ENCODE results near the gene USPL1. TPM values are rescaled to one million over a fixed set of nuclear protein-coding genes. Genes with fewer than 3 reads are reported as not detected.
A peak's percentile ranks its signal among the peaks of the same experiment; 100 is the strongest.
"Not testable (repeated sequence)": the region's sequence is repeated elsewhere in the genome, so short reads cannot be mapped to it uniquely, and the experiment has no call there.

USPL1 gene
- total RNA-seq, 2 donors from 2014 or later = 17.8 to 18.2 TPM

DNA sequence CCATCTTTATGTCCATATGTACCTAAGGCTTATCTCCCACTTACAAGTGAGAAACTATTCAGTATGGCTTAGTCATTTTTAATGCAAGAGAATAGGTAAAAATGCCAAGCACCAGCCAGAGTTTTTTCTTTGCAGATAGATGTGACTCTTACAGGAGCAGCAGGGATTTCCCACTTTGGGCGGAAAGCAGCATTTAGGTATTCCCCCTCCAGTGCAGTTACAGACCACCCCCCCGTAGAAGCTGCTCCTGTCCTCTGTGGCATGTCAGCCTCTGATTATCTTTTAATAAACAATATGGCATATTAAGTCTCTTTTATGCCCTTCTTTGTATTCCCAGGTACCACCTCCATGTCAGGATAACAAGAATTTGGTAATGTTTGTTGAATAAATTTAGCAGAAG is 24.7 kb upstream of the USPL1 start:
- Mint-ChIP-seq H3K36me3 (ENCODE audit: insufficient read depth in 2 of 2) (no peaks in the 10 kb centered on the region), H3K4me1 (ENCODE audit: low read depth) (peaks cover 10% of the 10 kb centered on the region), H3K9me3 (no peaks in the 10 kb centered on the region), H3K27ac (no peak overlapping the region), H3K4me3 (no peak overlapping the region), H3K27me3 (ENCODE audit: low read depth) (no peaks in the 10 kb centered on the region)
- no peak for DNase-seq
- no peak for ATAC-seq (replicated peaks in 1 of 2)

DNA sequence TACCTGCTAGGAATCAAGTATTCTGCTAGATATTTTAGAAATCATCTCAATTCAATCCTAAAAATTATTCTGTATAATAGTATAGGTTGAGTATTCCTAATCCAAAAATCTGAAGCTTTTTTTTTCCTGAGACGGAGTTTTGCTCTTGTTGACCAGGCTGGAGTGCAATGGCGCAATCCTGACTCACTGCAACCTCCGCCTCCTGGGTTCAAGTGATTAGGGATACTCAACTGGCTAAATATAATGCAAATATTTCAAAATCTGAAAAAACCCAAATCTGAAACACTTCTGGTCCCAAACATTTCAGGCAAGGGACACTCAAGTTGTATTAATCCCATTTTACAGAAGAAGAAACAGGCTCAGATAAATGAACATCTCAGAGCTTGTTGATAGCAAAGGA is 17.2 kb upstream of the USPL1 start:
- Mint-ChIP-seq H3K27ac (no peak overlapping the region), H3K4me1 (ENCODE audit: low read depth) (peaks cover 5% of the 10 kb centered on the region), H3K4me3 (no peak overlapping the region), H3K9me3 (no peaks in the 10 kb centered on the region), H3K36me3 (ENCODE audit: insufficient read depth in 2 of 2) (no peaks in the 10 kb centered on the region), H3K27me3 (ENCODE audit: low read depth) (no peaks in the 10 kb centered on the region)
- DNase-seq (no peak), ATAC-seq (replicated peaks in 1 of 2) (no peak)

DNA sequence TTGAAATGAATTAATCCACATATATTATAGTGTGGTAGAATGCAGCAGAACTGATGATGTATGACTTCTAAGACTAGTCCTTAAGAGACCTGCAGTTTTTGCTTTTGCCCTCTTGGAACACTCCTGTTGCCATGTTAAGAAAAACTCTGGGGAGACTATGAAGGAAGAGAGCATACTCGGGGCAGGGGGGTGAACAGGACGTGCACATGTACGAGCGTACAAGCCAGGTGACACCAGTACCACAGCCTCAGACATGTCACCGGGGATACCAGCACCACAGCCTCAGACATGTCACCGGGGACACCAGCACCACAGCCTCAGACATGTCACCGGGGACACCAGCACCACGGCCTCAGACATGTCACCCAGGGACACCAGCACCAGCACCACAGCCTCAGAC is 15.9 kb upstream of the USPL1 start:
- H3K4me3 Mint-ChIP-seq = no peak overlapping the region
- peaks cover 5% of the 10 kb centered on the region for H3K4me1 Mint-ChIP-seq (ENCODE audit: low read depth)
- H3K27me3 Mint-ChIP-seq (ENCODE audit: low read depth) = no peaks in the 10 kb centered on the region
- DNase-seq (no peak), ATAC-seq (replicated peaks in 1 of 2) (no peak)
- H3K36me3 Mint-ChIP-seq (ENCODE audit: insufficient read depth in 2 of 2) = no peaks in the 10 kb centered on the region
- H3K27ac Mint-ChIP-seq = no peak overlapping the region
- no peaks in the 10 kb centered on the region for H3K9me3 Mint-ChIP-seq

DNA sequence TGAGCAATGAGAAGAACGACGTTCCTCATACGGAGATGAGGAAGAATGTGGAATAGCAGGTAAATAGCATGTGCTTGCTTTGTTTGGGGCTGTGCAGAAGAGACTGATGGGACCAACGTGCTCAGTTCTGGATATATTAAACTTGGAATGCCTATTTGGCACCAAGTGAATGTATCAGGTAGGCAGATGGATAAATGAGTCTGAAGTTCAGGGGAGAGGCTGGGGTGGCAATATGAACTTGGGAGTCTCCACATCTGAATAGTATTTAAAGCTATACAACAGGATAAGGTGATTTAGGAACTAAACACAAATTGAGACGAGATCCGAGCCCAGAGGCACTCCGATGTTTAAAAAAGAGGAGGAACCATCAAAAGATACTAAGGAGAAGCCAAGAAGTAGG is 12.7 kb upstream of the USPL1 start:
- DNase-seq = no peak
- Mint-ChIP-seq H3K27me3 (ENCODE audit: low read depth) (no peaks in the 10 kb centered on the region), H3K4me1 (ENCODE audit: low read depth) (peaks cover 22% of the 10 kb centered on the region), H3K9me3 (no peaks in the 10 kb centered on the region), H3K36me3 (ENCODE audit: insufficient read depth in 2 of 2) (no peaks in the 10 kb centered on the region), H3K27ac (no peak overlapping the region), H3K4me3 (no peak overlapping the region)
- ATAC-seq (replicated peaks in 1 of 2) = no peak

DNA sequence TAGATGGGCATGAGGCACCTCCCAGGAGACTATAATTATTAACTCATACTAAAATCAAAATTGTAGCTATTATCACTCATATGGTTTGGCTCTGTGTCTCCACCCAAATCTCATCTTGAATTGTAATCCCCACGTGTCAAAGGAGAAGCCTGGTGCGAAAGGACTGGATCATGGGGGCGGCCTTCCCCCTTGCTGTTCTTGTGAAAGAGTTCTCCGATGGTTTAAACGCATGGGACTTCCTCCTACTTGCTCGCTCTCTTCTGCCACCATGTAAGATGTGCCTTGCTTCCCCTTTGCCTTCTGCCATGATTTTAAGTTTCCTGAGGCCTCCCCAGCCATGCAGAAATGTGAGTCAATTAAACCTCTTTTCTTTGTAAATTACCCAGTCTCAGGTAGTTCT is 10.5 kb upstream of the USPL1 start:
- not testable (repeated sequence) for ATAC-seq (replicated peaks in 1 of 2); H3K36me3 Mint-ChIP-seq (ENCODE audit: insufficient read depth in 2 of 2); DNase-seq; H3K27me3 Mint-ChIP-seq (ENCODE audit: low read depth); H3K4me3 Mint-ChIP-seq; H3K27ac Mint-ChIP-seq; H3K9me3 Mint-ChIP-seq
- H3K4me1 Mint-ChIP-seq (ENCODE audit: low read depth) = peaks cover 22% of the 10 kb centered on the region

DNA sequence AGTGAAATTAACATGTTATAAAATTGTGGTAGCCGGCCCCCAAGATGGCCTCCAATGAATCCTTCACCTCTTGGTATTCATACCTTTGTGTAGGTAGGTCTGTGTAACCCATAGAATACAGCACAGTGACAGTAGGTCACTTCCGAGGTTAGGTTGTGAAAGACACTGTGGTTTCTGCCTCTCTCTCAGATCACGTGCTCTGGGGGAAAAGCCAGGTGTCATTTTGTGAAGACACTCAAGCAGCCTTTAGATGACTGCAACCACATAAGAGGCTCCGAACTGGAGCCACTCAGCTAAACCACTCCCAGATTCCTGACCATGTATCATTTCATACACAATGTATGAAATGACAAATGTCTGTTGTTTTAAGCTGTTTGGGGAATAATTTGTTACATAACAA is 9.8 kb upstream of the USPL1 start:
- Mint-ChIP-seq H3K4me1 (ENCODE audit: low read depth) (peaks cover 22% of the 10 kb centered on the region), H3K27me3 (ENCODE audit: low read depth) (no peaks in the 10 kb centered on the region), H3K9me3 (no peaks in the 10 kb centered on the region), H3K36me3 (ENCODE audit: insufficient read depth in 2 of 2) (no peaks in the 10 kb centered on the region), H3K27ac (no peak overlapping the region), H3K4me3 (no peak overlapping the region)
- DNase-seq (peak; percentile 71 to 73), ATAC-seq (replicated peaks in 1 of 2) (peak; percentile 99 to 100)

DNA sequence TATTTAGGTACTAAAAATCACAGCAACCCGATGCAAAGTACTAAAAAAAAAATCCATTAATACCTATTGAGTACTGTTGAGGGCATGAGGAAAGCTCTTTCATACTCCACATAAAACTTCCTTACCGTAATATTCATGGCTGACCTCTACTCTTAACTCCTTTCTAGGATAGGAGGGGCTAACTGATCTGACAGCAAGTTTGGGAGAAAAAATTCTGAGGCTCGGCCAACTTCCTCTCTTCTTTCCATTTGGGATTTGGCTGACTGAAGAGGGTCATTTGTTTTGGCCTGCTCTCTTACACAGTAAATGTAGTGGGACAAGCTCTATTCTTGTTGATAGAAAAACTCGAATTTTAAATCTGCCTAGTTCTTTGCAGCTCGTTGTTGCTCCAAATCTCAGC is 9.4 kb upstream of the USPL1 start:
- DNase-seq (no peak), ATAC-seq (replicated peaks in 1 of 2) (no peak)
- no peaks in the 10 kb centered on the region for H3K36me3 Mint-ChIP-seq (ENCODE audit: insufficient read depth in 2 of 2)
- no peaks in the 10 kb centered on the region for H3K27me3 Mint-ChIP-seq (ENCODE audit: low read depth)
- peak overlapping the region; percentile 29 for H3K27ac Mint-ChIP-seq
- H3K9me3 Mint-ChIP-seq = no peaks in the 10 kb centered on the region
- peaks cover 22% of the 10 kb centered on the region for H3K4me1 Mint-ChIP-seq (ENCODE audit: low read depth)
- H3K4me3 Mint-ChIP-seq = peak overlapping the region in 1 of 2 donors; percentile 58

DNA sequence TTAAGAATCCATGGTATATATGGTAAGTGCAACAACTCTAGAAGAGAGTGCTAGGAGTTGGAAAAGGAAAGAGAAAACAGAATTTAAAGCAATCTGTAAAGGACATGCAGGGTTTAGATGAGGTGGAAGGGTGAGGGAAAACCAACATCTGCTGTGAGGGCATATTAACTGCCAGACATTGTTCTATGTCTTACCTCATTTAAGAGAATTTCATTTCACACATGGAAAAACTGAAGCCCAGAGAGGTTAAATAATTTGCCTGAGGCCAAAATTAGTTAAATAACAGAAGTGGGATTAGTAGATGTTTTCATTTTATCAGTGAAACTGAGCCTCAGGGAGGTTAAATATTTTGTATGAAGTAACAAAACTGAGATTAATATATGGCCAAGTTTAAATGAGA is 7.4 kb upstream of the USPL1 start:
- Mint-ChIP-seq H3K36me3 (ENCODE audit: insufficient read depth in 2 of 2) (no peaks in the 10 kb centered on the region), H3K27ac (no peak overlapping the region)
- no peak for ATAC-seq (replicated peaks in 1 of 2)

DNA sequence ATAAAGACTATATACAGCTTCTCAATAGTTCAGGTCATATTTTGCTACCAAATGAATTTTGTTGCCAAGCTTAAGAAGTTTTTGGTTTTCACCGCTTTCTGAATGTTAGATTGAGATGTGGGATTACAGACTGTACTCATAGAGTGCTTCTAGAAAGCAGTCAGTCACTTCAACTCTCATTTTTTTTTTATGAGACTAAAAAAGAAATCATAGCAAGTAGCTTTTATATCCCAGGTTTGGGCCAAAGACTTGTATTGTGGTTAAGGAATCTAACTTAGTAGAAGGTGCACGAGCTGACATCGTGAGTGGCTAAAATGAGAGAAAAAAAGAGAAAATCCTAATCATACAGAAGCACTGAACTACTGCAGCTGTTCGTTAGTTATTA is 2.2 kb upstream of the USPL1 start:
- no peak for ATAC-seq (replicated peaks in 1 of 2)
- Mint-ChIP-seq H3K4me3 (no peak overlapping the region), H3K36me3 (ENCODE audit: insufficient read depth in 2 of 2) (no peaks in the 10 kb centered on the region), H3K4me1 (ENCODE audit: low read depth) (peaks cover 15% of the 10 kb centered on the region), H3K27me3 (ENCODE audit: low read depth) (no peaks in the 10 kb centered on the region), H3K27ac (no peak overlapping the region), H3K9me3 (no peaks in the 10 kb centered on the region)
- DNase-seq = no peak

More for the DNA sequence above, 7.4 kb upstream of the USPL1 start:
- no peak overlapping the region for H3K4me3 Mint-ChIP-seq
- H3K4me1 Mint-ChIP-seq (ENCODE audit: low read depth) = peaks cover 24% of the 10 kb centered on the region
- DNase-seq = no peak
- no peaks in the 10 kb centered on the region for H3K9me3 Mint-ChIP-seq
- no peaks in the 10 kb centered on the region for H3K27me3 Mint-ChIP-seq (ENCODE audit: low read depth)

DNA sequence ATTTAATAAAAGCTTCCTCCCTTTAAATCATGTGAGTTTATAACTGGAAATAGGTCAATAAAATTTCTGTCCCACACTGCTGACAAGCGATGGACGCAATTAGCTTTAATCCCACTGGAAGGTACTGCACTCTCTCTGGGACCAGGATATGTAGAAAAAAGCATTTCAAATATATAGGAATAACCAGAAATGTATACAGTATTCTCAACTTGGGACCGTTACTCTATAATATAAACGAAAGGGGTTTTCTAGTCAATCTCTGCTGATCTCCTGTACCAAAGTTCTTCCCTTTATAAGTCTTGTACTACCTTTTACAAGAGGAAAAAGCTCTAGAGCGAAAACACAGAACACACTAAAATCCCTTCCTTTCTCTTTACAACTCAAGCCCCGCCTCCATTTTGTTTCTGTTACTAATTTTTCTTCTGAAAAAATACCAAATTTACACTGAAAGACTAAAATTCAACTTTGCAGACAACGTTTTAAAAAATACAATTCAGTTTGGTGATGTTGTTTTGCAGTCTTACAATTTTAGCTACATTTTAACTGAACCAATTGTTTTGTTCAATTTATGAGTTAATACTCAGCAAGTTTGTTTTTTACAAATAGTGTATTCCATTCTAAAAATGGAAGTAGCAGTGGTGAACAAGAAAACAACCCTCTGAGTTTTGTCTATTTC is 1.7 kb upstream of the USPL1 start:
- DNase-seq (no peak), ATAC-seq (replicated peaks in 1 of 2) (no peak)
- Mint-ChIP-seq H3K4me1 (ENCODE audit: low read depth) (peaks cover 15% of the 10 kb centered on the region), H3K27me3 (ENCODE audit: low read depth) (no peaks in the 10 kb centered on the region), H3K27ac (no peak overlapping the region), H3K4me3 (no peak overlapping the region), H3K36me3 (ENCODE audit: insufficient read depth in 2 of 2) (no peaks in the 10 kb centered on the region), H3K9me3 (no peaks in the 10 kb centered on the region)

DNA sequence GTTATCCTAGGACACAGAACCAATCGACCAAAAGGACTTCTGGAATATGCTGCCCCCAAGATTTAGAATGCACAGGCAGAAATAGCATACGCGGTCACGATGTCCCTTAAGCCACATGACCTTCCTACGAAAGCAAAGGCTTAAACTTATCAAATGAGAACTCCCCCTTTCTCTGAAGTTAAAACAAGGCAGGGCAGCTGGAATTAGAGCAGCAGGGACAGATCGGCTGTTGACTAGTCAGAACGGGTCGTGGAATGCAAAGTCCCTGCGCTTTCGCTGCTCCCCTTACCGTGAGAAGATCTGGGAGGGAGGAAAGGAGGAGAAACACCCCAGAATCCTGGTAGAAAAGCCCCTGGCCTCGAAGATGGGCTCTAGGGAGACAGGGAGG is 799 bp upstream of the USPL1 start:
- Mint-ChIP-seq H3K4me3 (no peak overlapping the region), H3K9me3 (no peaks in the 10 kb centered on the region), H3K4me1 (ENCODE audit: low read depth) (peaks cover 15% of the 10 kb centered on the region), H3K27ac (no peak overlapping the region), H3K27me3 (ENCODE audit: low read depth) (no peaks in the 10 kb centered on the region), H3K36me3 (ENCODE audit: insufficient read depth in 2 of 2) (no peaks in the 10 kb centered on the region)
- DNase-seq (peak in 1 of 2 donors; percentile 45), ATAC-seq (replicated peaks in 1 of 2) (peak; percentile 29 to 32)

DNA sequence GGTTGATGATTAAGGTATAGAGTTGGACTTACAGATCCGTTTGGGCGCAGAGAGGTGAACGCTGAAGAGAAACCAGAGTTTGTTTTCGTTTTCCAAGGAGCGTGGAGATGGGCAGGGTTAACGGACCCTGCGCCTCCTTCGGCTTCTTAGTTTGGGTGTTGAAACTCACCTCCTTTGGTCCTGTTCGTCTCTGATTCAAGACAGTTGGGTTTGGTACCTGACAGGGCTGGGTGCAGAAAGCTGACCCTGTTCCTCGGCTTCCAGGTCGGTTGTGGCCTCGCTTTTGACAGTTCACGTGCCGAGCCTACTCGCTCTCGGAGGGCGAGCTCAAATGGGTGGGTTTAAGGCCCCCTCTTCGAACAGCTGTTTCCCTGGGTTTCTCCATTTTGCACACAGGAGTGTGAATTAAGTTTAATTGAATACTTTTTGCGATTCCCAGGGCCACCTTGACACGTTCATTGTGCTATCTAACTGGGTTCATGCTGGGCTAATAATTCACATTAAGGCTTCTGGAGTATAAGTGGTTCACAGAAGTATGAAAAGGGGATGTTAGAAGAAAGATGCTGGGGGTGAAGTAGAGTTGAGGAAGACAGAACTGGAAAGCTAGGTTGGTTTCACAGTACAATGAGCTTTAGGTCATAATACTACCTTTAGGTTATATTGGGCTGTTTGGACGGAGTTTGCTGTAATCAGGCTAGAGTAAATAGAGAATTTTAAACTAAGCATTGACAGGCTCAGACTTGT is 638 bp downstream of the USPL1 start:
- no peaks in the 10 kb centered on the region for H3K27me3 Mint-ChIP-seq (ENCODE audit: low read depth)
- peaks cover 23% of the 10 kb centered on the region for H3K4me1 Mint-ChIP-seq (ENCODE audit: low read depth)
- ATAC-seq (replicated peaks in 1 of 2) (peak in 1 of 2 donors; percentile 0), DNase-seq (peak in 1 of 2 donors; percentile 25)
- H3K36me3 Mint-ChIP-seq (ENCODE audit: insufficient read depth in 2 of 2) = peaks cover 0 to 6% of the 10 kb centered on the region in 2 donors
- no peak overlapping the region for H3K4me3 Mint-ChIP-seq
- no peaks in the 10 kb centered on the region for H3K9me3 Mint-ChIP-seq
- H3K27ac Mint-ChIP-seq = no peak overlapping the region

DNA sequence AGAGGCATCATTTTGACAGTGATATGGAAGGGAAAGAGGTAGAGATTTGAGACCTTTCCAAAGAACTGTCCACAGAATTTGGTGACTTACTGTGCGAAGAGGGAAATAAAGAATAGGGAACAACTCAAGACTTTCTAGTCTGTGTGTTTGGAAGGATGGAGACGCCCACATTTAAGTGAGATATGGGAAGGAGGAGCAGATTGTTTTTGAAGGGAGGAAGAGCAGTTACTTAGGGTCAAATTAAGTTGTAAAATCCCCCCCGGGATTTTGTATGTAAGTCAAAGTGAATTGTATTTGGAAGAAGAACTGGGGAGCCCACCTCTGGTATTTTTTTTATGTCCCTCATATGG is 1.2 kb downstream of the USPL1 start:
- H3K4me1 Mint-ChIP-seq (ENCODE audit: low read depth) = peaks cover 25% of the 10 kb centered on the region
- H3K36me3 Mint-ChIP-seq (ENCODE audit: insufficient read depth in 2 of 2) = peaks cover under 1 to 6% of the 10 kb centered on the region in 2 donors
- no peak overlapping the region for H3K4me3 Mint-ChIP-seq
- no peak for DNase-seq
- ATAC-seq (replicated peaks in 1 of 2) = no peak
- H3K9me3 Mint-ChIP-seq = no peaks in the 10 kb centered on the region
- no peaks in the 10 kb centered on the region for H3K27me3 Mint-ChIP-seq (ENCODE audit: low read depth)
- no peak overlapping the region for H3K27ac Mint-ChIP-seq

DNA sequence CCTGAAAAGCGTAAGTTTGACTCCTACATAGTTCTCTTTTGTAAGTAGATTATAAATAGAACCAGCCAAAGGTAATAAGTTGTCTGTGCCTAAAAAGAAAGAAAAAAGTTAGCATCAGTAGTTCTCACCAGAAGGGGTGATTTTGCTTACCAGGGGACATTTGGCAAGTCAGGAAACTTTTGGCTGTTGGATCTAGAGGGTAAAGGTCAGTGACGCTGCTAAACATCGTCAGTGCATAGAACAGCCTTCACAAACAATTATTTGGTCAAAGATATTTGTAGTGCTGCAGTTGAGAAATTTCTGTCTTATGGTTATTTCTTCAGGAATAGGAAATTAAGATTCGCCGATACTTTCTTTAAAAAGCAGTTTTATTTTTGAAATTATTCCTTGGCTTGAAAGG is 2.0 kb downstream of the USPL1 start:
- no peak for ATAC-seq (replicated peaks in 1 of 2)
- Mint-ChIP-seq H3K27me3 (ENCODE audit: low read depth) (no peaks in the 10 kb centered on the region), H3K27ac (peak overlapping the region; percentile 34), H3K36me3 (ENCODE audit: insufficient read depth in 2 of 2) (peaks cover 2 to 12% of the 10 kb centered on the region in 2 donors), H3K9me3 (no peaks in the 10 kb centered on the region), H3K4me1 (ENCODE audit: low read depth) (peaks cover 28% of the 10 kb centered on the region), H3K4me3 (no peak overlapping the region)
- DNase-seq = no peak
